Adrenal gland (tissue), 5 donors: Measurements from ENCODE around the gene KCNJ16.

Experiments
- CTCF ChIP-seq, 6 experiments: fragments of 450-650 bp in 4 of 6; fragments of 200-600 bp in 2 of 6; sonication (generic) in 1 of 6; IDR thresholded peaks; 1 replicate in 5 of 6; 2 replicates in 1 of 6; pipeline versions ENCODE4 v1.5.1 to v1.8.0; 2016 to 2021; ENCODE audit warnings: antibody characterized with exemption in 6 of 6, mild to moderate bottlenecking in 2 of 6, moderate library complexity in 1 of 6
- POLR2A ChIP-seq, 2 donors: fragments of 450-650 bp; IDR thresholded peaks; one replicate each; pipeline ENCODE4 v1.6.1; 2017; ENCODE audit warnings: antibody characterized with exemption in 2 of 2, mild to moderate bottlenecking in 2 of 2, moderate library complexity in 1 of 2
- donor health status: DM: no; HTN: no; CAD: no.

DNA sequence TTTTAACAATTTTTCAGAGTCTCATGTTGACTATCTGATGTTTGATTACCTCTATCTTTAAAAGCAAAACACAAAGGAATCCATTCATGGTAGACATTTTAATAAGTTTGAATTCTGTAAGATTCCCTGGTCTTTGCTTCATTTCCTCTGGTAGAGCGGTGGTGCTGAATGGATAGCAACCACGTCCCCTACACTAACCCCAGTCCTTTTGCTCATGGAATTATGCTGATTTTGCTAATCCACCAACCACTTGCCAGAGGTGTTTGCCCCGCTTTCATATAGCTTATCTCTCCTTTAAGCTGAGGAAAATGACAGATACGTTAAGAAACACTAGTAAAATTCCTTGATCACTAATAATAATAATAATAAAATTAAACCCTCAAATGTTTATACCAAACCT lies 9.5 kb downstream of the KCNJ16 start:
- TF ChIP-seq CTCF (IDR thresholded peaks at IDR 0.05) (no peak), POLR2A (IDR thresholded peaks at IDR 0.05) (no peak)
